ENCODE measurements around the gene ZNF275. TPM values are rescaled to one million over a fixed set of nuclear protein-coding genes. Genes with fewer than 3 reads are reported as not detected.

Gene ZNF275
- total RNA-seq, 2 experiments from 2014 or later: 19.6 to 20.2 TPM

DNA sequence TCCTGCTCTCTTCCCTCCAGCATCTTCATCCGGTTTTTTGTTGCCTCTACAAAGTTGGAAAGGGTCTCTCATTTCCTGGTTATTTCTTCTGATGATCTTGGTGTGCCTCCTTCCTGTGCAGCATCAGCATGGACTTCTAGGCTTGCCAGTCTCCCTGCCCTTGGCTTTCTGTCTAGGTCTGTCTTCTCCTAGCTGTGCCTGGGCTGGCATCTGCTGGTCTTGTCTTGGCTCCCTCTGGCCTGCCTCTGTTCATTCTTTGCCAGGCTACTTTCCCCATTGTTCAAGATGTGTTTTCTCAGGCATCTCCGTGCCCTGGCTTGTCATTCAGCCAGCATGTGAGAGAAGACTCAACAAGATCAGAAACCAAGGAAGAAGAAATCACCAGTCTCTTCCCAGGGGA lies 9.7 kb downstream of the ZNF275 start:
- no peak for DNase-seq (ENCODE audit: low spot score)
- no peaks in the 10 kb centered on the region for H3K9me3 ChIP-seq (ENCODE audit: low read length)
- no peak overlapping the region for H3K4me2 ChIP-seq (ENCODE audit: low read length)
- no peaks in the 10 kb centered on the region for H4K20me1 ChIP-seq (ENCODE audit: insufficient read depth, low read length)
- no peak overlapping the region for H2AFZ ChIP-seq (ENCODE audit: low read length)
- no TSS peak for BruUV-seq (replicated peaks)
- intact Hi-C loops (cut with micrococcal nuclease; ENCODE audit: unreplicated experiment): no loop called here
- H3K36me3 ChIP-seq (ENCODE audit: insufficient read depth, low read length): peaks cover 31% of the 10 kb centered on the region
- CTCF ChIA-PET (ENCODE audit: unreplicated experiment): no interaction called here
- H3K79me2 ChIP-seq (ENCODE audit: insufficient read depth, low read depth, low read length): no peaks in the 10 kb centered on the region
- TF ChIP-seq EZH2phosphoT487 (IDR thresholded peaks at IDR 0.05; ENCODE audit: borderline replicate concordance, low read depth, low read length): no peak
- TF ChIP-seq, protein P1, sequence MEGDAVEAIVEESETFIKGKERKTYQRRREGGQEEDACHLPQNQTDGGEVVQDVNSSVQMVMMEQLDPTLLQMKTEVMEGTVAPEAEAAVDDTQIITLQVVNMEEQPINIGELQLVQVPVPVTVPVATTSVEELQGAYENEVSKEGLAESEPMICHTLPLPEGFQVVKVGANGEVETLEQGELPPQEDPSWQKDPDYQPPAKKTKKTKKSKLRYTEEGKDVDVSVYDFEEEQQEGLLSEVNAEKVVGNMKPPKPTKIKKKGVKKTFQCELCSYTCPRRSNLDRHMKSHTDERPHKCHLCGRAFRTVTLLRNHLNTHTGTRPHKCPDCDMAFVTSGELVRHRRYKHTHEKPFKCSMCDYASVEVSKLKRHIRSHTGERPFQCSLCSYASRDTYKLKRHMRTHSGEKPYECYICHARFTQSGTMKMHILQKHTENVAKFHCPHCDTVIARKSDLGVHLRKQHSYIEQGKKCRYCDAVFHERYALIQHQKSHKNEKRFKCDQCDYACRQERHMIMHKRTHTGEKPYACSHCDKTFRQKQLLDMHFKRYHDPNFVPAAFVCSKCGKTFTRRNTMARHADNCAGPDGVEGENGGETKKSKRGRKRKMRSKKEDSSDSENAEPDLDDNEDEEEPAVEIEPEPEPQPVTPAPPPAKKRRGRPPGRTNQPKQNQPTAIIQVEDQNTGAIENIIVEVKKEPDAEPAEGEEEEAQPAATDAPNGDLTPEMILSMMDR (conservative IDR thresholded peaks at IDR 0.05; ENCODE audit: low read length): no peak
- H3K4me1 ChIP-seq (ENCODE audit: insufficient read depth, low read length, poor library complexity, severe bottlenecking): no peaks in the 10 kb centered on the region
- no peaks in the 10 kb centered on the region for H3K9me2 ChIP-seq (ENCODE audit: insufficient read depth, low read length)
- H3K27ac ChIP-seq (ENCODE audit: low read depth, low read length, poor library complexity, severe bottlenecking): no peak overlapping the region
- POLR2A ChIA-PET: no interaction called here
- H3K4me3 ChIP-seq (ENCODE audit: low read depth, low read length, poor library complexity, severe bottlenecking): no peak overlapping the region

DNA sequence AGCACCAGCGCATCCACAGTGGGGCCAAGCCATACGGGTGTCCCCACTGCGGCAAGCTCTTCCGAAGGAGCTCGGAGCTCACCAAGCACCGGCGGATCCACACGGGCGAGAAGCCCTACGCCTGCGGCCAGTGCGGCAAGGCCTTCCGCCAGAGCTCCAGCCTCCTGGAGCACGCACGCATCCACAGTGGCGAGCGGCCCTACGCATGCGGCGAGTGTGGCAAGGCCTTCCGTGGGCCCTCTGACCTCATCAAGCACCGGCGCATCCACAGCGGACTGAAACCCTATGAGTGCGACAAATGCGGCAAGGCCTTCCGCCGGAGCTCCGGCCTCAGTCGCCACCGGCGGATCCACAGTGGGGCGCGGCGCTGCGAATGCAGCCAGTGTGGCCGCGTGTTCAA lies 13.6 kb downstream of the ZNF275 start:
- Histone ChIP-seq H4K20me1 (ENCODE audit: insufficient read depth, low read length) (no peaks in the 10 kb centered on the region), H3K9me2 (ENCODE audit: insufficient read depth, low read length) (no peaks in the 10 kb centered on the region), H3K27ac (ENCODE audit: low read depth, low read length, poor library complexity, severe bottlenecking) (no peak overlapping the region), H3K4me1 (ENCODE audit: insufficient read depth, low read length, poor library complexity, severe bottlenecking) (peaks cover 21% of the 10 kb centered on the region), H3K4me3 (ENCODE audit: low read depth, low read length, poor library complexity, severe bottlenecking) (no peak overlapping the region), H3K79me2 (ENCODE audit: insufficient read depth, low read depth, low read length) (no peaks in the 10 kb centered on the region), H3K4me2 (ENCODE audit: low read length) (no peak overlapping the region), H2AFZ (ENCODE audit: low read length) (no peak overlapping the region), H3K9me3 (ENCODE audit: low read length) (no peaks in the 10 kb centered on the region), H3K36me3 (ENCODE audit: insufficient read depth, low read length) (peaks cover 7% of the 10 kb centered on the region; the same call in 1 of the 2 replicates)
- no TSS peak for BruUV-seq (replicated peaks)
- intact Hi-C loops (cut with micrococcal nuclease; ENCODE audit: unreplicated experiment): no loop called here
- TF ChIP-seq, protein P1 (conservative IDR thresholded peaks at IDR 0.05; ENCODE audit: low read length): no peak
- TF ChIP-seq EZH2phosphoT487 (IDR thresholded peaks at IDR 0.05; ENCODE audit: borderline replicate concordance, low read depth, low read length): no peak
- POLR2A ChIA-PET: no interaction called here
- DNase-seq (ENCODE audit: low spot score): no peak
- CTCF ChIA-PET (ENCODE audit: unreplicated experiment): no interaction called here

GRCh38 chrX:153348421-153348820 lies 14.5 kb downstream of the ZNF275 start:
- Histone ChIP-seq H3K4me1 (ENCODE audit: insufficient read depth, low read length, poor library complexity, severe bottlenecking) (peaks cover 30% of the 10 kb centered on the region), H2AFZ (ENCODE audit: low read length) (no peak overlapping the region), H3K4me3 (ENCODE audit: low read depth, low read length, poor library complexity, severe bottlenecking) (no peak overlapping the region), H3K27ac (ENCODE audit: low read depth, low read length, poor library complexity, severe bottlenecking) (no peak overlapping the region), H3K9me3 (ENCODE audit: low read length) (no peaks in the 10 kb centered on the region), H4K20me1 (ENCODE audit: insufficient read depth, low read length) (no peaks in the 10 kb centered on the region), H3K79me2 (ENCODE audit: insufficient read depth, low read depth, low read length) (no peaks in the 10 kb centered on the region), H3K9me2 (ENCODE audit: insufficient read depth, low read length) (no peaks in the 10 kb centered on the region), H3K4me2 (ENCODE audit: low read length) (no peak overlapping the region), H3K36me3 (ENCODE audit: insufficient read depth, low read length) (peaks cover 7% of the 10 kb centered on the region; the same call in 1 of the 2 replicates)
- BruUV-seq (replicated peaks): TSS peak; percentile 17
- ChIA-PET CTCF (ENCODE audit: unreplicated experiment) (no interaction called here), POLR2A (no interaction called here)
- DNase-seq (ENCODE audit: low spot score): no peak
- TF ChIP-seq, protein P1 (conservative IDR thresholded peaks at IDR 0.05; ENCODE audit: low read length): no peak
- TF ChIP-seq EZH2phosphoT487 (IDR thresholded peaks at IDR 0.05; ENCODE audit: borderline replicate concordance, low read depth, low read length): no peak
- intact Hi-C loops (cut with micrococcal nuclease; ENCODE audit: unreplicated experiment): no loop called here
